ENCODE results near the gene TMEM151A. TPM values are rescaled to one million over a fixed set of nuclear protein-coding genes. Genes with fewer than 3 reads are reported as not detected.
A peak's percentile ranks its signal among the peaks of the same experiment; 100 is the strongest.

Gene TMEM151A
- total and polyA plus RNA-seq, 2 of the 4 experiments (the other 2 are of a cell fraction), result 0.03 TPM; not detected in 1

GRCh38 chr11:66334605-66335442 is 43.1 kb downstream of the TMEM151A start:
- H2AFZ ChIP-seq (replicated peaks; ENCODE audit: low read length, poor library complexity), result peak overlapping the region; percentile 83
- 76% methylated on average over 33 of the region's 42 CpGs; no CpG with 5 or more reads in 1 of the 2 experiments for WGBS, 2 experiments (ENCODE audit: extremely low coverage in 2 of 2, insufficient read length in 1 of 2)
- in situ Hi-C loops (cut with MboI; ENCODE audit: low sequenced_read_pairs), result no loop called here
- TSS peak; percentile 48 for BruUV-seq (replicated peaks)
- ATAC-seq (ENCODE audit: low read depth) (no peak), DNase-seq (no peak)
- peak overlapping the region; percentile 72 for H3K9ac ChIP-seq (ENCODE audit: low read depth, low read length)
- peak overlapping the region; percentile 69; the same call in 1 of the 2 replicates for H4K5ac ChIP-seq (ENCODE audit: low read depth, low read length)
- peak overlapping the region; percentile 95 for H3K14ac ChIP-seq (replicated peaks; ENCODE audit: low read depth, low read length)
- peak overlapping the region; percentile 90 for H2AK5ac ChIP-seq (ENCODE audit: low read depth, low read length)
- peaks cover 27% of the 10 kb centered on the region for H3K36me3 ChIP-seq (ENCODE audit: control insufficient read depth, insufficient read depth, low read length)
- POLR2A ChIA-PET (ENCODE audit: unreplicated experiment), result interaction anchor here (1.7 to 2.2 kb wide), 3 partner anchors 8 to 22 kb away, joined by 5 to 23 read pairs (median 5); no protein-coding TSS in a partner anchor
- H3K4me1 ChIP-seq (ENCODE audit: control insufficient read depth, insufficient read depth, low read length), result peaks cover 23% of the 10 kb centered on the region
- H2AK9ac ChIP-seq (replicated peaks; ENCODE audit: low read depth, low read length, poor library complexity), result peak overlapping the region; percentile 99
- peak overlapping the region; percentile 54; the same call in 1 of the 3 replicates for H2BK15ac ChIP-seq (ENCODE audit: low read depth, low read length)
- H3K23ac ChIP-seq (ENCODE audit: low read depth, low read length), result peak overlapping the region; percentile 97
- dilution Hi-C loops (cut with HindIII; ENCODE audit: low sequenced_read_pairs, unreplicated experiment), result no loop called here
- H3K9me1 ChIP-seq (ENCODE audit: insufficient read depth, low read length), result no peaks in the 10 kb centered on the region
- peak overlapping the region; percentile 90 for H4K91ac ChIP-seq (ENCODE audit: insufficient read depth, low read depth, low read length)
- no peak for TF ChIP-seq CEBPB (IDR thresholded peaks at IDR 0.05; ENCODE audit: low read depth, low read length)
- TF ChIP-seq POLR2A (IDR thresholded peaks at IDR 0.05; ENCODE audit: low read depth, low read length), result 0 out of 2 replicates have a peak, but pooled peaks have one; percentile 6
- H3K79me1 ChIP-seq (ENCODE audit: low read depth in 1 of 2, low read length in 2 of 2), result peaks cover 5 to 45% of the 10 kb centered on the region in 2 experiments; a peak in 3 of 4 replicates
- peak overlapping the region; percentile 67 for H3K18ac ChIP-seq (ENCODE audit: low read depth, low read length)
- peak overlapping the region; percentile 91 for H2BK120ac ChIP-seq (ENCODE audit: low read depth, low read length)
- intact Hi-C loops (cut with micrococcal nuclease), result no loop called here
- H3K27ac ChIP-seq (ENCODE audit: insufficient read depth, low read length), result peak overlapping the region; percentile 89
- peak overlapping the region; percentile 63 to 79; a peak in 3 of 4 replicates for H4K8ac ChIP-seq (ENCODE audit: low read depth in 2 of 2, low read length in 2 of 2)
- H3K27me3 ChIP-seq (ENCODE audit: control insufficient read depth, insufficient read depth, low read length), result no peaks in the 10 kb centered on the region
- H3K9me3 ChIP-seq (ENCODE audit: control insufficient read depth, insufficient read depth, low read length), result no peaks in the 10 kb centered on the region
- peak overlapping the region; percentile 92 for H3K4me2 ChIP-seq (ENCODE audit: low read depth, low read length)
- peak overlapping the region; percentile 16; the same call in 1 of the 2 replicates for H3K56ac ChIP-seq (ENCODE audit: extremely low read depth, insufficient read depth, low read length)
- peak overlapping the region; percentile 97 for H2BK5ac ChIP-seq (ENCODE audit: low read depth, low read length, poor library complexity, severe bottlenecking)
- peak overlapping the region; percentile 38; the same call in 1 of the 2 replicates for H2BK20ac ChIP-seq (ENCODE audit: low read depth, low read length)
- CTCF ChIA-PET, result interaction anchor here (0.5 to 2.1 kb wide), 4 partner anchors 23 to 56 kb away, joined by 3 to 17 read pairs (median 3); no protein-coding TSS in a partner anchor
- peaks cover 21% of the 10 kb centered on the region for H4K20me1 ChIP-seq (ENCODE audit: insufficient read depth, low read length)
- H3K4me3 ChIP-seq (ENCODE audit: insufficient read depth, low read depth, low read length), result peak overlapping the region; percentile 60
- H3K4ac ChIP-seq (ENCODE audit: low read depth, low read length), result peak overlapping the region; percentile 97

Data from IMR-90 (cell line).